GM12892 (cell line): Measurements from ENCODE around the gene MORN2.

Source experiments
- DNase-seq: peaks from one replicate; pipeline ENCODE4 v3.0.0; 2011; ENCODE audit not compliant: insufficient read length
- FAIRE-seq: peaks from 2 replicates; lab custom pipeline; 2011; peaks lifted over from hg19 to GRCh38; lab: Jason Lieb, UNC
- POLR2A ChIP-seq: IDR thresholded peaks from 2 replicates; pipeline ENCODE4 v1.6.1; 2011; ENCODE audit warnings: low read depth, low read length, control low read depth
- POLR2AphosphoS5 ChIP-seq: IDR thresholded peaks from 2 replicates; pipeline ENCODE4 v1.6.1; 2011; ENCODE audit warnings: low read depth, low read length, control low read depth
- TAF1 ChIP-seq: IDR thresholded peaks from 2 replicates; pipeline ENCODE4 v1.6.1; 2011; ENCODE audit warnings: low read depth, mild to moderate bottlenecking, control low read depth, low read length, borderline replicate concordance

Gene MORN2

GRCh38 chr2:38900726-38901125, 24.9 kb downstream of the MORN2 start:
- FAIRE-seq (no peak), DNase-seq (no peak)
- no peak for TF ChIP-seq POLR2AphosphoS5
- TF ChIP-seq POLR2A: no peak
- no peak for TF ChIP-seq TAF1

- DNase-seq (no peak), FAIRE-seq (no peak)
- TF ChIP-seq POLR2A (no peak), TAF1 (no peak), POLR2AphosphoS5 (no peak)
These were observed 29.5 kb downstream of the MORN2 start for GRCh38 chr2:38905251-38905650.

GRCh38 chr2:38907242-38907641, 31.5 kb downstream of the MORN2 start:
- DNase-seq (no peak), FAIRE-seq (peak; percentile 36)
- no peak for TF ChIP-seq TAF1
- TF ChIP-seq POLR2A: no peak
- TF ChIP-seq POLR2AphosphoS5: no peak

- DNase-seq: peak; percentile 14
- no peak for TF ChIP-seq POLR2AphosphoS5
- TF ChIP-seq POLR2A: no peak
- no peak for TF ChIP-seq TAF1
- peak; percentile 83 for FAIRE-seq
These were observed 32.2 kb downstream of the MORN2 start for GRCh38 chr2:38907743-38908562.

- FAIRE-seq (no peak), DNase-seq (no peak)
- TF ChIP-seq POLR2A (no peak), POLR2AphosphoS5 (no peak), TAF1 (no peak)
These were observed 34.1 kb downstream of the MORN2 start for GRCh38 chr2:38909872-38910271.

GRCh38 chr2:38911191-38911590, 35.4 kb downstream of the MORN2 start:
- no peak for DNase-seq
- no peak for FAIRE-seq

GRCh38 chr2:38912619-38913018, 36.8 kb downstream of the MORN2 start:
- TF ChIP-seq TAF1: no peak
- TF ChIP-seq POLR2A: no peak
- TF ChIP-seq POLR2AphosphoS5: no peak
- no peak for FAIRE-seq
- DNase-seq: no peak

More at GRCh38 chr2:38911191-38911590, 35.4 kb downstream of the MORN2 start:
- TF ChIP-seq POLR2A (no peak), TAF1 (no peak), POLR2AphosphoS5 (no peak)

- TF ChIP-seq TAF1 (no peak), POLR2A (no peak), POLR2AphosphoS5 (no peak)
- FAIRE-seq (no peak), DNase-seq (no peak)
These were observed 46.6 kb downstream of the MORN2 start for GRCh38 chr2:38922389-38922788.

- DNase-seq (no peak), FAIRE-seq (no peak)
- no peak for TF ChIP-seq POLR2AphosphoS5
- TF ChIP-seq POLR2A: no peak
- no peak for TF ChIP-seq TAF1
These were observed 47.1 kb downstream of the MORN2 start for GRCh38 chr2:38922902-38923301.

- FAIRE-seq: no peak
- TF ChIP-seq POLR2A (no peak), POLR2AphosphoS5 (no peak), TAF1 (no peak)
- DNase-seq: no peak
These were observed 50.2 kb downstream of the MORN2 start for GRCh38 chr2:38925982-38926381.

GRCh38 chr2:38930600-38930999, 54.8 kb downstream of the MORN2 start:
- TF ChIP-seq POLR2A (no peak), POLR2AphosphoS5 (no peak), TAF1 (no peak)
- no peak for FAIRE-seq

More at GRCh38 chr2:38930600-38930999, 54.8 kb downstream of the MORN2 start:
- no peak for DNase-seq
